GM10266 (cell line): ENCODE data around the gene MEIOC.

Source experiments
- DNase-seq: peaks from one replicate; pipeline ENCODE4 v3.0.0; 2012; ENCODE audit errors: extremely low spot score
- TF ChIP-seq, protein P1 (sequence below): IDR thresholded peaks from 2 replicates; pipeline ENCODE4 v1.5.1; 2012; ENCODE audit warnings: mild to moderate bottlenecking, low read depth; ENCODE audit not compliant: control insufficient read depth, insufficient read depth; ENCODE audit errors: missing control alignments

Gene MEIOC

DNA sequence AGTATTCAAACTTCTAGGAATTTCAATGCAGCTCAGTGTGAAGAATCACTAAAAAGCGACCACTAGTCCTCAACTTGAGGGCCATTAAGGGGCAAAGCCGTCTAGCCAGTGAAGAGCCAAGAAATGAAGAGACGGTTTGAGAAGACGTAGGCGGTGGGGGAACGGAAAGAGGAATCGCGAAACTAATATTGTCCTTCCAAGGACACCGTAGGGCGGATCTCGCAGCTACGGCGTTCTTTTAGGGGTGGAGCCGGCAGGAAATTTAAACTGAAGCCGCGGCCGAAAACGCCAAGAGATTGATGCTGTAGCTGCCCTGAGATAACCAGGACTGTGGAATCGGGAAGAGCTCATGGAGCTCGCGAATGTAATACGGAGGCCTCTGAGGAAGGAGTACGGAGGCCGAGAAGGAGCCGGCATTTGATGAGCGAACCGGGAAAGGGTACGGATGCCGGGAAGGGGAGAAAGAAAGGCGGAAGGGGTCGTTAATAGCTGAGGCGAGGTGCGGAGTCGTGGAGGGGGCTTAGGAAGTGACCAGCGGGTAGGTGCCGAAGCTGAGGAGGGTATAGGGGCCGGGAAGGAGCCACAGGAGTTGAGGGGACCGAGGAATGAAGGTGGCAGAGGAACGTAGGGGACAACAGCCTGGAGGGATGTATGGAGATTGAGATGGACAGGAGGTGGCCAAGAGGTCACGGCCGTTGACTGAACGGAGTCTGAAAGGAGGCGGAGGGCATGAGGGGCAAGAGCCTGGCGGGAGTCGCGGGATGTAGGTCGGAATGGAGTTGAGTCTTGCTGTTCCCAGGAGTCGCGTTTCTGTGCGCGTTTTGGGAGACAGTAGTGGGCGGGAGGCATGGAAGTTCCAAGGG is 52.4 kb downstream of the MEIOC start, which contains the start of gene DBF4B:
DBF4B (plus strand) TSS at position 265 of the 863 bp plus-strand sequence; CDS start at position 421, 156 bp downstream.
- DNase-seq, result peak; percentile 88
- TF ChIP-seq, protein P1, sequence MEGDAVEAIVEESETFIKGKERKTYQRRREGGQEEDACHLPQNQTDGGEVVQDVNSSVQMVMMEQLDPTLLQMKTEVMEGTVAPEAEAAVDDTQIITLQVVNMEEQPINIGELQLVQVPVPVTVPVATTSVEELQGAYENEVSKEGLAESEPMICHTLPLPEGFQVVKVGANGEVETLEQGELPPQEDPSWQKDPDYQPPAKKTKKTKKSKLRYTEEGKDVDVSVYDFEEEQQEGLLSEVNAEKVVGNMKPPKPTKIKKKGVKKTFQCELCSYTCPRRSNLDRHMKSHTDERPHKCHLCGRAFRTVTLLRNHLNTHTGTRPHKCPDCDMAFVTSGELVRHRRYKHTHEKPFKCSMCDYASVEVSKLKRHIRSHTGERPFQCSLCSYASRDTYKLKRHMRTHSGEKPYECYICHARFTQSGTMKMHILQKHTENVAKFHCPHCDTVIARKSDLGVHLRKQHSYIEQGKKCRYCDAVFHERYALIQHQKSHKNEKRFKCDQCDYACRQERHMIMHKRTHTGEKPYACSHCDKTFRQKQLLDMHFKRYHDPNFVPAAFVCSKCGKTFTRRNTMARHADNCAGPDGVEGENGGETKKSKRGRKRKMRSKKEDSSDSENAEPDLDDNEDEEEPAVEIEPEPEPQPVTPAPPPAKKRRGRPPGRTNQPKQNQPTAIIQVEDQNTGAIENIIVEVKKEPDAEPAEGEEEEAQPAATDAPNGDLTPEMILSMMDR, result no peak

DNA sequence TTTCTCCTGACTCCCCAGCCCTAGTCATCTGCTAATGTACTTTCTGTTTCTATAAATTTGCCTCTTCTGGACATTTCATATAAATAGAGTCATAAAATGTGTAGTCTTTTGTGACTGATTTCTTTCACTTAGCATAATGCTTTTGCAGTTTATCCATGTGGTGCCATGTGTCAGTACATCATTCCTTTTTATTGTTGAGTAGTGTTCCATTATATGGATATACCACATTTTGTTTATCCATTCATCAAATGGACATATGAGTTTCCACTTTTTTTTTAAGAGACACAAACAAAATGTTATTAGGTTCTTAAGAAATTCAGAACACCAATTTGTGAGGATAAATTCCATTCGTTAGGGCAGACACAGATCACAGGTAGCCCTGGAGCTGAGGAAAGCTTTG is 63.2 kb downstream of the MEIOC start:
- TF ChIP-seq, protein P1, result no peak
- no peak for DNase-seq

DNA sequence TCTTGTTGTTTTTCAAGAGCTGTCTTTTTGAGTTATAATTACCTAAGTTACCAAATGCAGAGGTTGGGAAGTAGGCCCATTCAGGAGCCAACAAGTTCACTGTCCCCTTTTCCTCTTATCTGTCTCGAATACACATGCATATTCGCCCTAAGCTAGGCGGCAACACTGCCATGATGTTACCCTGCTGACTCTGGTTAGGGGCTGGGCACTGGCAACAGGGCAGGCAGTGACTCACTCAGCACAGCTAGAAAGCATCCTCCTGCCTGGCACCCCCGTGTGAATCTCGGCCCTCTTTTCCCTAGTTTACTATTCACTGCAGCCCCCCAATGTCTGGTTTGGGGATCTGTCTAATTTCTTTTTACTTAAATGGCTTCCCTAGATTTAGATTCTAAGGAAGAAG is 66.0 kb downstream of the MEIOC start:
- no peak for DNase-seq
- TF ChIP-seq, protein P1, result no peak
